SK-N-DZ (cell line): ENCODE data around the gene P3H1.
"Not testable (repeated sequence)": the region's sequence is repeated elsewhere in the genome, so short reads cannot be mapped to it uniquely, and the experiment has no call there.

Source experiments
- DNase-seq: peaks from one replicate; pipeline ENCODE4 v3.0.0-alpha.2; 2015; ENCODE audit warnings: low spot score

The P3H1 gene

GRCh38 chr1:42774928-42775526 is 8.2 kb upstream of the P3H1 start:
- DNase-seq: no peak

DNA sequence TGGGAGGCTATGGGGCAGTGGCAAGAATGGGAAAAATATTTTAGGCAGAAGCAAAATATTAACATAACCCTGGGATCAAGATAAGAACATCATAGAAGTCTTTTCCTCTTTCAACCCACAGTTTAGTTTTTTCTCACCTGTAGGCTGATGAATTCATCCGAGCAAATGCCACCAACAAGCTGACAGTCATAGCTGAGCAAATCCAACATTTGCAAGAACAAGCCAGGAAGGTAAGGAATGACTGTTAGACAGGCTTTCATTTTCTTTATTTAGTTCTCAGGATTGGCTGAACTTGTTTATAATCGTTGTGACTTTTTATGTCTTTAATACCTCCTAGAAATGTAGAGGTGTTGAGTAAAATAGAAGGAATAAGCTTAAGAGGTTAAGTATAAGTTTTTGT is 6.6 kb upstream of the P3H1 start:
- DNase-seq: no peak

GRCh38 chr1:42769811-42770210 is 3.0 kb upstream of the P3H1 start:
- no peak for DNase-seq

- no peak for DNase-seq
Measured at GRCh38 chr1:42768172-42768571, 1.3 kb upstream of the P3H1 start.

DNA sequence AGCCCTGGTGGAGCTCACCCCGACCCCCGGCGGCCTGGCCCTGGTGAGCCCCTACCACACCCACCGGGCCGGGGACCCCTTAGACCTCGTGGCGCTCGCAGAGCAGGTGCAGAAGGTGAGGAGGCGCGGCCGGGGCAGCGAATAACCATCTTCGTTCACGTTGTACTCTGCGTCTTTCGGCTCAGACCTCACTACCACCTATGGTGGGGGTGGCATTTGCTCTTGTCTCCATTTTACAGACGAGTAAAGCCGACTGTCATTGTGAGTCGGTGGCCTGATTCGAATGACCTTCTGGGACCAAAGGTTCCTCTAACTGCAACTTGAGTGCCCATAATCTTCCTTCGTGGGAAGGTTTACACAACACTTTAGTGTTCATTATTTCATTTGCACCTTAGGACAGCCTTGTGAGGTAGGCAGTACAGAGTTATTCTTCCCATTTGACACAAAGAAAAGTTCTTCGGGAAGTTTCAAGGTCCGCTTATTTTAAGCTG is 727 bp upstream of the P3H1 start:
- DNase-seq: no peak

- peak; percentile 76 for DNase-seq
Measured at GRCh38 chr1:42765832-42766740, 742 bp downstream of the P3H1 start.

- no peak for DNase-seq
Measured at GRCh38 chr1:42765269-42765668, 1.6 kb downstream of the P3H1 start.

GRCh38 chr1:42762269-42762668 is 4.6 kb downstream of the P3H1 start:
- no peak for DNase-seq

GRCh38 chr1:42761567-42761966 is 5.3 kb downstream of the P3H1 start:
- DNase-seq: no peak

- no peak for DNase-seq
Measured at GRCh38 chr1:42759114-42759513, 7.7 kb downstream of the P3H1 start.

DNA sequence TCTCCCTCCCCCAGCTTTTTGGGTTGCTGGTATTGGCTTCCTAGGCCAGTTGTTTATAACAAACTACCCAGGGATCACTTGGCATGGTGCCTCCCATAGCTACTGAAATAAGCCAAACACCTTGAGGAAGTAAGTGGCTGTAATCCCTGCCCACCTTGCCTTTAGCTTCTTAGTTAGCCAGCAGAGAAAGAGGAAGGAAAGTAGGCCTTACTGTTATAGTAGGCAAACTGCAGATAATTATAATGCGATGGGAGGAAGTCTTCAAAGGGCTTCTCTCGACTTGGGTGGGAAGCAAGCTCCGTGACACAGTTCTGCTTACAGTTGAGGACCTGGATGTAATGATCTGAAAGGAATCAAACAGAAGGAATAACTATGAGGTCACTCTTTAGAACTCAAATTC is 8.2 kb downstream of the P3H1 start:
- DNase-seq: no peak

DNA sequence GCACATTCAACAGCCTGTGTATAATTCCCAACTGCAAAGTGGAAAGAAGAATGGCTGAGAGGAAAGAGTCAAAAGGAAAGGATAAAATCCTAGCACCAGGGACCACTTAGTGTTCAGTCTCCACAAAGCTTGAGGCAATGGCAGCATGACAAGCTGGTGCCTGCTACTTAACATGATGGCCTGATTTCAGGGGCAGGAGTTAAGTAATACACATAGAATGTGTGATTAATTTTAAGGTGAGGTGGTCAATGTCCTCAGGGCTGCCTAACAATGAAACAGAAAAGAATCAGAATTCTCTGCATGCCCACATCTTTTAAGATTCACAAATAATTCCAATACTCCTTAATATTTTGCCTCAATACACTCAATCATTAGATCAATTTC is 8.9 kb downstream of the P3H1 start:
- no peak for DNase-seq

GRCh38 chr1:42756956-42757891 is 9.6 kb downstream of the P3H1 start:
- DNase-seq: peak; percentile 67

- DNase-seq: no peak
Measured at GRCh38 chr1:42753070-42753469, 13.8 kb downstream of the P3H1 start.

GRCh38 chr1:42752284-42752683 is 14.5 kb downstream of the P3H1 start:
- no peak for DNase-seq

DNA sequence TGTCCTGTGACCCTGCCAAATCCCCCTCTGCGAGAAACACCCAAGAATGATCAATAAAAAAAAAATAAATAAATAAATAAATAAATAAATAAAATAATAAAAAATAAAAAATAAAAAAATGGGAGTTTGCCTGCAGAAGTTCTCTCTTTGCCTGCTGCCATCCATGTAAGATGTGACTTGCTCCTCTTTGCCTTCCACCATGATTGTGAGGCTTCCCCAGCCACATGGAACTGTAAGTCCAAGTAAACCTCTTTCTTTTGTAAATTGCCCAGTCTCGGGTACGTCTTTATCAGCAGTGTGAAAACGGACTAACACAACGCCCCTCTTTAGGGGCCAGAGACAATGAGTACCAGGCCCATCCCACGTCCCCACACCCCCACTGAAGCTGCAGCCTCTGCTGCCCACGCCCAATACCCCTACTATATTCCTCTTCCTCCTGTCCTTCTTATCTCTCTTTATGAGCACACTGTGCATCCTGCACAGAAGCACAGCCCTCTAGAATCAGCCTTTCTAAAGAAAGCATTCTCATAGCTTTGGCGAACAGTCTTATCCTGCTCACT is 15.2 kb downstream of the P3H1 start:
- not testable (repeated sequence) for DNase-seq

- DNase-seq: no peak
Measured at GRCh38 chr1:42750041-42750440, 16.8 kb downstream of the P3H1 start.

GRCh38 chr1:42748461-42749410 is 18.1 kb downstream of the P3H1 start:
- no peak for DNase-seq

DNA sequence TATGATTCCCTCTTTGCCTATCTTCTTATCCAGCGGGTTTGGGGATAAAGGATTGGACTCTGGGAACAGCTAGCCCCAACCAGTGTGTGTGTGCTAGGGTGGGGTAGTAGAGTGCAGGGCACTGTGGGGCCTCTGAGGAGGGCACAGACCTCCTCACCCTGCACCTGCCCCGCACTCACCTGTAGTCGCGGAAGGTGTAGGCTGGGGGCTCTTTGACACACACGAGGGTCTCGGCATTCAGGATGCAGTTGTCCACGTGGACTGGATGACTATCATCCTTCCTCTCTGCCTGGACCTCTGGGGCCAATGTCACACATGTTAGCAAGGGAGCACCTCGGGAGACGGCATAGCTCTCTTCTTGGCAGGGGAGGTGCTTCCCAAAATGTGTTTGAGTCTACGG is 18.8 kb downstream of the P3H1 start:
- DNase-seq: no peak

DNA sequence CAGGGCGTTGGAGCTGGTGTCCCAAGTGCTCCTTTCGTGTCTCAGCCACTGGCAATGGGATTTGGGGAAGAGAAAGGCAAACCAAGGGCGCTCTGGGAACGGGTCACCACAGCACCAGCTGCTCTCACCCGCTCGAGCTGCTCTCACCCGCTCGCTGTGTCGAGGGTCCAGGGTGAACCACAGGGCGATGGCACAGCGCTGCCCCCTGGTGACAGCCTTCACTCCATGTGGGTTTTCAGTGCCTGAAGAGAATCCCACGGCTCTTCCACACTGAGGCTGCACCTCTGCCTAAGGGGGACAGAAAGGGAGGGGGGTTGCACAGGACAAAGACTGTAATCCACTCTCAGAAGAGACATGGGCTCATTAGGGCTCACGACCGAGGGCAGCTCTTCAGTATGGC is 19.7 kb downstream of the P3H1 start:
- DNase-seq: peak; percentile 26
